ENCODE results near the gene SLC27A4.

- TF ChIP-seq CTCF (IDR thresholded peaks at IDR 0.05) (no peak), EZH2 (IDR thresholded peaks at IDR 0.05; ENCODE audit: borderline replicate concordance, insufficient read depth, low read depth, low read length, poor library complexity, severe bottlenecking) (no peak)
Measured at GRCh38 chr9:128374221-128374675, 33.9 kb downstream of the SLC27A4 start.
